GM21737 (cell line): Measurements from ENCODE around the gene CENPX.
A peak's percentile ranks its signal among the peaks of the same experiment; 100 is the strongest.
"Not testable (repeated sequence)": the region's sequence is repeated elsewhere in the genome, so short reads cannot be mapped to it uniquely, and the experiment has no call there.

ENCODE experiments used
- ATAC-seq: cut with Tn5 transposase; IDR thresholded peaks from one replicate; pipeline ENCODE4 v1.9.1; 2021; ENCODE audit warnings: mild to moderate bottlenecking, moderate library complexity; ENCODE audit not compliant: unreplicated experiment

The CENPX gene

DNA sequence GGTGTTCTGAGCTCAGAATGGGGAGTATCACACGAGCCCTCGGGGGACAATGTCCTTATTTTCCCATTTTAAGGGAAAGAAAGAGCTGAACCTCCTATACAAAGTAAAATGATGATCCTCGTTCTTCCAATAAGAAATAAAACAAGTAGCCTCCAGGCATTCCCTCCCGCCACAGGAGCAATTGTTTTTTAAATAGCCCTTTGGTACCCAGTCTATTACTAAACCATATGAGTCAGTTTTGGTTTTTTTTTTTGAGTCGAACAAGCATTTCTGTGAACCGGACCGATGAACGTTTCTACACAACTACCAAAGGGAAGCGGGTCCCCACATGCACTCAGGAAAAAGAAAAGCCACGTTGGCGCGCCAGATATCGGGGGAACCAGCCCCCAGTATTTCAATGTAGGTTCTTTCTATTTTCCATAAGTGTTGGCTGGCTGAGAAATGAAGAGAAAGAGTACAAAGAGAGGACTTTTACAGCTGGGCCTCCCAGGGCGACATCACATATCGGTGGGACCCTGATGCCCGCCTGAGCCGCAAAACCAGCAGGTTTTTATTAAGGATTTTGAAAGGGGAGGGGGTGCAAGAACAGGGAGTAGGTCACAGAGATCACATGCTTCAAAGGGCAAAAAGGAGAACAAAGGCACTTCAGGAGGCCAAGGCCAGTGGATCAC is 18.6 kb upstream of the CENPX start:
- ATAC-seq = no peak

DNA sequence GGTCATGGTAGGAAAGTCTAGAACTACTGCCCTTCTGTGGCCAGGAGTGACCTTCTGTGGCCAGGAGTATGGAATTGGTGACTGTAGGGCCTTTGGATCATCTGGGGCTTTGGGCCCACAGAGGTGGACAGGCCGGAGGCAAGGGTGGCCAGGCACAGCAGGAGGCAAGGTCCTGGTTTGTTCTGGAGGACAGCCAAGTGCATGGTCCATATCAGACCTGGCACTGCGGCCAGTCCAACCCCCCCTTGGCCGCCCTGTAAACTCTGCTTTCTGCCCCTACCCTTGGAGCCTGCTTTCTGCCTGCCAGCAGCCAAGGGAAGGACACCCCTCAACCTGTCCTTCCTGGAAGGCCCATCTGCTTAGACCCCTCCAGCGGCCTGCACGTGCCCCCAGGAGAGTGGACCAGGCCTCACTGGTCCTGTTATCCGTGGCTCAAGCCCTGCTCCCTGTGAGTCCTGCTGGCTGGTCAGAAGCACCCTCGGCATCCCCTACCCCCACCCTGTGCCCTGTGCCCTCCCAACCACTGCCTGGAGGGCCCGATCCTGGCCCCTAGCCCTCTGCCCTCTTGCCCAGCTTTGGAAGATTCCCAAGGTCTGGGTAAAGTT is 17.1 kb upstream of the CENPX start:
- ATAC-seq = no peak

DNA sequence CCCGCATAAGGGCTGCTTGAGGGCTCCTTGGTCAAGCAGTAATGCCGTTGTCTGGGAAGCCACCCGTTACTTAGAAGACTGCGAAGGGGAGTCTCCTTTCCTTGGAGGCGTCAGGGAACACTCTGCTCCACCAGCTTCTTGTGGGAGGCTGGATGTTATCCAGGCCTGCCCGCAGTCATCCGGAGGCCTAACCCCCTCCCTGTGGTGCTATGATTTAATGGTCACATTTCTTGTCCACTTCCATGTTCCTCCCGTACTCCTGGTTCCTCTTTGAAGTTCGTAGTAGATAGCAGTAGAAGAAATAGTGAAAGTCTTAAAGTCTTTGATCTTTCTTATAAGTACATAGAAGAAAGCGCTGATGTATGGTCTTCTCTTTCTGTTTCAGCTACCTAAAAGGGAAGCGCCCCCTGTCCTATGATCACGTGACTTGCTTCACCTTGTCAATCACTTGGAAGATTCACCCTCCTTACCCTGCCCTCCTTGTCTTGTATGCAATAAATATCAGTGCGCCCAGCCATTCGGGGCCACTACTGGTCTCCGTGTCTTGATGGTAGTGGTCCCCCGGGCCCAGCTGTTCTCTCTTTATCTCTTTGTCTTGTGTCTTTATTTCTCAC is 16.2 kb upstream of the CENPX start:
- not testable (repeated sequence) for ATAC-seq

DNA sequence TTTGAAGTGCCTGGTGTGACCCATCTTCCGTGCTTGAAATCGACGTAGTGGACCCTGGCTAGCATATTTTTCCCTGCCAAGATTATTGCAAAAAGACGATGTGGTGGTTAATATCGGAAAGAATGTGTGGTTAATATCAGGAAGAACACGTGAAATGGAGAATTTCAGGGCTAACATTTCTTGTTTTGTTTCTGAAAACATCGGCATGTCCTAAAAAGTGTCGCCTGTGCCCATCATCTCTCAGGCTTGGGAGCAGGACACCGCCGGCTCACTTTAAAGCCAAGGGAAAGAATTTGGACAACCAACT is 15.2 kb upstream of the CENPX start:
- no peak for ATAC-seq

DNA sequence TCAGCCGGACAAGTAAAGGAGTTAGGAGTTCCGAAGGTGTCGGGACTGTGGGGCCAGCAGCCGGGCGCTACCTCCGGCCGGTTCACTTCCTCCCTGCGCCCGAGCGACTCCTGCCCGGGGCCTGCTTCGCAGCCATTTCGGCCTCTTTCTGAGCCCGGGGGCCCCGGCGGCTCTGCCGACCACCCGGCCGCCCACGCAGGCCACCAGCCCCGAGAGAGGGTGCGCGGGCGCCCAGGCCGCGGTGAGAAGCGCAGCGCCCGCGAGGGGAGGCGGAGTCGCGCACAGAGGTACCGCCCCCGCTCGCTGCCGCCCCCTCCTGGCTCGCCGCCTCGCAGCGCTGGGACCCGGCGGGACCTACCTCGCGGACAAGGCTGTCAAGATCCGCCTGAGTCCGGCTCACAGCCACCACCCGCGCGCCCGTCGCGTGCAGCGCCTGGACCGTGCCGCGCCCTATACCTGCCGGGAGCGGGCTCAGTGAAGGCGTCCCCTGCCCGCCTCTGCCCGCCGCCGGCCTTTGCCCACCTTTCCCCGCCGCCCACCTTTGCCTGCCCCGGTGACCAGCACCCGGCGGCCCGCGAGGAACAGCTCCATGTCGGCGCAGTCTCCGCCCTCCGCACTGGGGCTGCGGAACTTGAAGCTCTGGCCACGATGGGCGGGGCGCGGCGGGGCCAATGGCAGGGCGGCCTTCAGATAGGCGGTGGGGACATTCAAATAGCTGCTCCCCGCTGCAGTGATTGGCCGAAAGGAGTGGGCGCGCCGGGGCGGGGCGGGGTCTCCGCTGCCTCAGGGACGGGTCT is 14.6 kb upstream of the CENPX start, which contains the start of gene DCXR:
Gene DCXR (minus strand): TSS at position 606 of the 797 bp plus-strand sequence. CDS start 15 bp downstream, at position 591.
- peak; percentile 83 for ATAC-seq

DNA sequence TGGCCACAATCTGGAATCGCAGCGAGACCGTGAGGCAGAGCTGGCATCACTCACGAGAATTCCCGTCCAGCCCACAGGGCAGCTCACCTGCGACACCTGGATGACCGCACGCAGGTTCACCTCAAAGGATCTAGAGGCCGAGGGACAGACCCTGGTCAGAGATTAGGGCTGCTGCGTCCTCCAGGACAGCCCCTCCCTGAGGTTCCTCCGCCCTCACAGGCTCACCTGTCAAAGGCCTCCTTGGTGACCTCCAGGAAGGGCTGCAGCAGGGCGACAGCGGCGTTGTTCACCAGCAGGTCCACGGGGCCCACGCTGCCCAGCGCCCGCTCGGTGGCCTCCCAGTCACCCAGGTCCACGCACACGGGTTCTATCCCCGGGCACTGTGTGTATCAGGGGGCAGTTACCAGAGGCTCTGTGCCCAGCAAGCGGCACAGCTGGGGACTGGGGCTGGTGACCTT is 14.0 kb upstream of the CENPX start:
- no peak for ATAC-seq

DNA sequence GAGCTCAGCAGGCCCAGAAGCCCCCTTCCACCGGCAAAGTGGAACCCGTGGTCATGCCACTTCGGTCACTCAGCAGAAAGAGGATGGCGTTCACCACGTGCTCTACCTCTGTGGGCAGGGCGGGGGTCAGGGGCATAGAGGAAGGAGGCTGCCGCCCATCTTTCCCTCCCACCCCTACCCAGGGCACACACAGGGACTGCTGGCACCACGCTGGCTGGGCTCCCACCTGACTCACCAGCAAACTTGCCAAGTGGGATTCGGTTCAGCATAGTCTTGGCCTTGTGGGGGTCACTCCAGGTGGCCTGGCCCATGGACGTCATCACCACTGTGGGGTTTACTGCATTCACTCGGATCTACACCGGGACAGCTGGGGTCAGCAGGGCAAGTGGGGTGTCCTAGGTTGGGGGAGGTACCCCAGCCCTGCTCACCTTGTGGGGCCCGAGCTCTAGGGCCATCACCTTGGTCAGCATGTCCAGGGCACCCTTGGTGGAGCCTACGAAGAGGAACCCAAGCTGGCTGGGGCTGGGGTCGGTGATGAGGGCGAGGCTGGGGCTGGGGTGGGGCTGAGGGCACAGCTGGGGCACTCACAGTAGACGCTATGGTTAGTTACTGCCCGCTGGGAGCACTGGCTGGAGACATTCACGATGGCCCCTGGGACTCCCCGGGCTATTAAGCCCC is 13.4 kb upstream of the CENPX start:
- no peak for ATAC-seq

DNA sequence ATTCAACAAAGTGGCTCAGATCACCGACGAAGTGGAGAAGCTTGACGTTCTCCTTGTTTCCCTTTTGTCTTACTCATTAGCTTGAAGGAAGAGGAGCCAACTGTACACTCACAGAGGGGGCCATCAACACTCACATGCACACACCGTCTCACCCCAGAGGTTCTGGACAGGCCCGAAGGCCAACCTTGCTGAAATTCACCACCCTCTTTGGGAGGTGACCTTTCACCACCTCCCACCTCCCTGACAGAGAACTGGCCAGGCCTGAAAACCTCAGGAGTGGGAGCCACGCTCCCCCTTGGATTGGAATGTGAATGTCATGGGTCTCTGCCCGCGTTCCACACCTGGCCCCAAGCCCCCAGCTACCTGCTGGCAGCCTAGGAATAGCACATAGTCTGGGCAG is 12.8 kb upstream of the CENPX start:
- no peak for ATAC-seq

DNA sequence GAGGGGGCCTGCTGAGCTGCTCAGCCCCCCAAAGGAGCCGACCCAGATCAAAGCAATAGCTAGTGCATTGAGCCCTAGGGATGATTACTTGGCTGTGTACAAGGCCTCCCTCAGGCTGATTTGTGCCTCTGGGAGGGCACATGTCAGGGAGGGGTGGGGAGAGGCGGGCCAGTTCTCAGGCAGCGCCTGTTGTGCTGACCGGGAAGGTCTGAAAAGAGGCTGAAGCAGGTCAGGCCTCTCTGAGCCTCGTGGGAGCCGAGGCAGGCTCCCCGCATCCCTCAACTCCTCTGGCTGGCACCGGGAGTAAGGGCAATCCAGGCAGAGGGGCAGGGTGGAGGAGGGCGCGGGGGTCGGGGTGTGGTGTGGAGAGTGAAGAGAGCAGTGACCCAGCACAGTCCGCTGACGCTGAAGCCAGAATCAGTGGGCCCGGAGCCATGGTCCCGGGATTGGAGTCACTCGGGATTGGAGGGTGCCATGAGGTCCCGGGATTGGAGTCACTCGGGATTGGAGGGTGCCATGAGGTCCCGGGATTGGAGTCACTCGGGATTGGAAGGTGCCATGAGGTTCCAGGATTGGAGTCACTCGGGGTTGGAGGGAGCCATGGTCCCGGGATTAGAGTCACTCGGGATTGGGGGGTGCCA is 11.8 kb upstream of the CENPX start:
- ATAC-seq = no peak

DNA sequence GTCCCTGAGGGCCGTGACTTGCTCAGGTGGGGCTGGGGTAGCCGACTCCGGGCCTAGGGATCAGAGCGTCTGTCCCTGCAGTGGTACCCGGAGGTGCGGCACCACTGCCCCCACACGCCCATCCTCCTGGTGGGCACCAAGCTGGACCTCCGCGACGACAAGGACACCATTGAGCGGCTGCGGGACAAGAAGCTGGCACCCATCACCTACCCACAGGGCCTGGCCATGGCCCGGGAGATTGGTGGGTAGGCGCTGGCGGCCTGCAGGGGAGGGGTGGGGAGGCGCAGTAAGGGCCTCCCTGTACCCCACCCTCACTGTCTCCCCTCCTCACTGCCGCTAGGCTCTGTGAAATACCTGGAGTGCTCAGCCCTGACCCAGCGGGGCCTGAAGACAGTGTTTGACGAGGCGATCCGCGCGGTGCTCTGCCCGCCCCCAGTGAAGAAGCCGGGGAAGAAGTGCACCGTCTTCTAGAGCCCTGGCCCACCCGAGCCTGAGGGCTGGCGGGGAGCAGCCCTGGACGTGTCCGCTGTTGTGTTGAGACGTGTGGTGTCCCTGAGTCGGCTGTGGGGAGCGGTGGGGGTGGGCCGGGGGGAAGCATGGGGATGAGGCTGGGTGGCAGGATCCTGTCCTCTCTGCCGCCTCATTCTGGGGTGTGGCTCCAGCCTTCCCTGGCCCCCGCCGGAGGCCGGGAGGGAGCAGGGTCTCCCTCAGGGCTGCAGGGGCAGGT is 10.8 kb upstream of the CENPX start:
- no peak for ATAC-seq

DNA sequence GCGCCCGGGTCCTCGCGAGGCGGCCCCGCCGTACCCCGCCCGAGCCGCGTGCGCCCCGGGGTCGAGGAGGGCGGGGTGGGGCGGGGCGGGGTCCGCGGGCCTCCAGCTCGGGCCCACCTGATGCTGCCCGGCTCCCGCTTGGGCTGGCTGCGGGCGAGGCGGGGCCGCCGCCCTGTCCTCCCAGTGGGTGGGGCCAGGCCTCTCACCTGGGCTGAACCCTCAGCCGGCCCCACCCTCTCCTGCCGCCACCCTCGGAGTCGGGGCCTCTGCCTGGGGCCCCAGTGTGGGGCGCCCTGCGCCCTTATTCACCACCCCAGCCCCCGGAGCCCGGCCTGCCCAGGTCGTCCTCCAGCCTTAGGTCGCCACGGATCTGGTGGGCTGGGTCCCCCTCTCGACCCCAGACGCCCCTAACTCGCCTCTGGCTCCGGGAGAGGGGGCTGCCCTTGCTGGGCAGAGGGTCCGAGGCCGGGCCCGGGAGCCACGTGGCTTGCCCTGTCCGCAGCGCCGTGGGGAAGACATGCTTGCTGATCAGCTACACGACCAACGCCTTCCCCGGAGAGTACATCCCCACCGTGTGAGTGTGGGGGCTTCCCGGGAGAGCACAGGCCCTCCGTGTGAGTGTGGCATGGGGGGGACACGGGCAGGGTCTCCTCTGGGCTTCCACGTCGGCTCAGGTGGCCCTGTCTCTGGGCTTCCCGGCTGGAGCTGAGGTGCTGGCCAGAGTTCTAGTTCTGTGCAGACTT is 9.4 kb upstream of the CENPX start:
- ATAC-seq = no peak

DNA sequence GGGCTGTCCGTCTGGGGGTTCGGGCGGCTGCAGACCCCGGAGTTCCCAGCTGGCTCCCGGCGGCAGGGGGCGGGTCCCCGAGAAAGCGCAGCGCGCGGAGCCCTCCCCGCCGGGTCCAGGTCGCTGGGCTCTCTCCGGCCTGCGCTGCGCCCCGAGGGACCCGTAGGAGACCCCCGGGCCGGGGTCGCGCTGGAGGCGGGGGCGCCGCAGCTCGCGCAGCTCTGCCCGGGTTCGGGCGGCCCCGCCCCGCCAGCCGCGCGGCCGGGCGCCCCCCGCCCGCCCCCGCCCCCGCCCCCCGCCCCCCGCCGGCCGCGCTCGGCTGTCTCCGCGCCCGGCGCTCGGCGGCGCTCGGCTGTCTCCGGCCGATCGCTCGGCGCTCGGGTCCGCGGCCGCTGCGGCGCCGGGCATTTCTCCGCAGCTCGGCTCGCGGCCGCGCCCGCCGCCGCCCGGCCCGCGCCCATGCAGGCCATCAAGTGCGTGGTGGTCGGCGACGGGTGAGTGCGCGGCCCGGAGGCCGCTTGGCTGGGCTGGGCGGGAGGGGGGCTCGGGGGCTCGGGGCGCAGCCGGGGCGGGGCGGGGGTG is 8.7 kb upstream of the CENPX start, which contains the start of gene RAC3:
Gene RAC3 (plus strand): TSS at position 376 of the 582 bp plus-strand sequence. CDS start 84 bp downstream, at position 460.
- no peak for ATAC-seq

DNA sequence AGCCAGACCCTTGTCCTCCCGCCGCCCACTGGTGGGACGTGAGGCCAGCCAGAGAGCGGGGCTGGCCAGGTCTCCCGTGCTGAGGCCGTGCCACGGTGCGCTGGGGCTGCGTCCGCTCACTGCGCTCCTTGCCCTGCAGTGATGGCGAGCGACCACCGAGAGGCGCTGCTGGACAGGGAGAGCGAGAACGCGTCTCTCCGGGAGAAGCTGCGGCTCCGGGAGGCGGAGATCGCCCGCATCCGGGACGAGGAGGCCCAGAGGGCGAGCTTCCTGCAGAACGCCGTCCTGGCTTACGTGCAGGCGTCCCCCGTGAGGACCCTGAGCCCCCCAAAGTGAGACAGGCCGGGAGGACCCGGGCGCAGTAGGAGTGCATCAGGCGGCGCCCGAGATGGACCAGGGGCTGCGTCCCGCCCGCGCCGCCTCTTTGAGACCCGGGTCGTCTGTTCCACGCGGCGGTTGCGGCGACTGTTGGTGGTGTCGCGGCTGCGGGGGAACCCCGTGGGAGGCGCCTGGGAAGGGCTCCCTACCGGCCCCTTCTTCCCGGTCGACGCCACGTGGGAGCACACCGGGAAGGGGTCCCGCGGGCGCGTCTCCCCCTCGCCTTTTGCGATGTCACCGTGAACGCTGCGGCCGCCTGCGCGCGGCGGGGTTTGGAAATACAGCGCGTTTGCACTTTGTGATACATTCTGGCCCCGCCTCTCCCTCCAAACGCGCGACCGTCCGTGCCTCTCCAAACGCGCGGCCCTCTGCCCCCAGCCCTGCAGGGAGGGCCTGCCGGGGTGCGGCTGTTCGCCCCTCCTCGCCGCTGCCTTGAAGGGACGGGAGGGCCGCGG is 8.0 kb upstream of the CENPX start:
- no peak for ATAC-seq

DNA sequence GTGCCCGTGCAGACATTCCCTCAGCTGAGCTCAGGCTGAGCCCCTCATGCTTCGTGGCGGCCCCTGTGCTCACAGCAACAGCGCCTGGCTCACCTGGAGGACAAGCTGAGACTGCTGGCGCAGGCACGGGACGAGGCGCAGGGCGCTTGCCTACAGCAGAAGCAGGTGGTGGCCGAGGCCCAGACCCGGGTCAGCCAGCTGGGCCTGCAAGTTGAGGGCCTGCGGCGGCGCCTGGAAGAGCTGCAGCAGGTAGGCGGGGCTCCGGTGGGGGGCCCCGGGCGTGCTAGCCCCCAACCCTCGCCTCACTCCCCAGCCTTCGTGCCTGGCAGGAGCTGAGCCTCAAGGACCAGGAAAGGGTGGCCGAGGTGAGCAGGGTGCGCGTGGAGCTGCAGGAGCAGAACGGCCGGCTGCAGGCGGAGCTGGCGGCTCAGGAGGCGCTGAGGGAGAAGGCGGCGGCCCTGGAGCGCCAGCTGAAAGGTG is 7.4 kb upstream of the CENPX start:
- no peak for ATAC-seq

DNA sequence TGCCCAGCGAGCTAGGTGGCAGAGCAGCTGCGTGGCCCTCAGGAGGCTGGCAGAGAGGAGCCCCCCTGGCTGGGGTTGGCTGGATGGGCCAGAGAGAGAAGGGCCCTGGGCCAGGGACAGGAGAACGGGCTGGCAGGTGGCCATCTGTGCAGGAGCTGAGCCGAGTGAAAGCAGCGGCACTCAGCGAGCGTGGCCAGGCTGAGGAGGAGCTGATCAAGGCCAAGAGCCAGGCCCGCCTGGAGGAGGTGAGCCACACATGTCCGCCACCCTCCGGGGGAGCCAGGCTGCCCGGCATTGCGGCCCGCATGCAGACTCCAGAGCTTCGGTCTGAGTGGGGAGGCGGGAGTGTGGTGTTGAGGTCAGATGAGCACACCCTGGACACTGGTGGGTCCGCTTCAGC is 6.7 kb upstream of the CENPX start:
- no peak for ATAC-seq

DNA sequence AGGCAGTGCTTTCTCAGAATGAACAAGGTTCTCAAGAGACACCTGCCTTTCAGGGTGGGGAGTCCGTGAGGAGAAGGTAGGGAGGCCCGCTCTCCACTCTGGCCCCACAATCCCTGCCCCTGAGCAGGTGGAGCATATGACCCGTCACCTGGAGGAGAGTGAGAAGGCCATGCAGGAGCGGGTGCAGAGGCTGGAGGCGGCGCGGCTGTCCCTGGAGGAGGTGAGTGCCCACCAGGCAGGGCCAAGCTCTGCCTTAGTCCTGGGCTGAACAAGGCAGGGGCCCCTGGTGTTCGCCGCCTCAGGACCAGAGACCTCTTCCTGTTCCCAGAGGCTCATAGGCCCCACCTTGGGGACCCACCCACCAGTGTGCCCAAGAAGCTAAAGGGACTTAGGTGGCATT is 6.3 kb upstream of the CENPX start:
- no peak for ATAC-seq

DNA sequence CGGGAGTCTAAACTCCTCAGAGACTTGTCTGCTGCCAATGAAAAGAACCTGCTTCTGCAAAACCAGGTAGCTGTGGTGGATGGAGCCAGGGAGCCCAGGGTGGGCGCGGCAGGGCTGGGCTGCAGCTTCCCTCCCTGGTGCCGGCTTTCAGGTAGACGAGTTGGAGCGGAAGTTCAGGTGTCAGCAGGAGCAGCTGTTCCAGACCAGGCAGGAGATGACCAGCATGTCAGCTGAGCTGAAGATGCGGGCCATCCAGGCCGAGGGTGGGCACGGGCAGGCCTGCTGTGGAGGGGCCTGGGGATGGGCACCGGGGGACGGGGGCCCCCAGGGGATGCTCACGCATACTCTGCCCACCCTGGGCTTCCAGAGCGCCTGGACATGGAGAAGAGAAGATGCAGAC is 5.6 kb upstream of the CENPX start:
- ATAC-seq = no peak
